Caco-2 (cell line): ENCODE data around the gene PSTPIP2. TPM values are rescaled to one million over a fixed set of nuclear protein-coding genes. Genes with fewer than 3 reads are reported as not detected.

ENCODE experiments used
- BruUV-seq: library from RNA; stranded (reverse); fragments of 400-500 nt; replicated peaks from 2 replicates; lab custom pipeline; 2021; lab: Mats Ljungman, UMichigan
- CTCF ChIA-PET: fragments of 300-600 bp; sonication (Branson Sonifier 250); formaldehyde crosslinking; loops from one replicate; lab custom pipeline; 2022; ENCODE audit warnings: antibody characterized with exemption; lab: Charles Lee
- POLR2A ChIA-PET: fragments of 300-600 bp; sonication (Branson Sonifier 250); formaldehyde crosslinking; loops from one replicate; lab custom pipeline; 2022; ENCODE audit warnings: antibody characterized with exemption; lab: Charles Lee
- DNase-seq, 2 experiments: peaks; one replicate each; pipeline versions ENCODE4 v3.0.0 to v3.0.0-alpha.2; 2020 to 2022
- H3K27me3 ChIP-seq: replicated peaks from 2 replicates; pipeline ENCODE4 v1.6.0; 2011; ENCODE audit warnings: low read length; ENCODE audit not compliant: control insufficient read depth, insufficient read depth
- H3K36me3 ChIP-seq: 2 replicates; pipeline ENCODE4 v1.5.1; 2011; ENCODE audit warnings: low read length; ENCODE audit not compliant: control insufficient read depth, insufficient read depth
- H3K4me1 ChIP-seq: fragments of 250-450 bp; sonication (Bioruptor Pico); 2 replicates; pipeline ENCODE4 v1.5.1; 2020; ENCODE audit warnings: mild to moderate bottlenecking
- H3K4me3 ChIP-seq: 2 replicates; pipeline ENCODE4 v1.5.1; 2011; ENCODE audit warnings: low read depth, mild to moderate bottlenecking, control low read depth, low read length
- H3K9me3 ChIP-seq: fragments of 250-450 bp; sonication (Bioruptor Pico); 2 replicates; pipeline ENCODE4 v1.5.1; 2020; ENCODE audit warnings: mild to moderate bottlenecking, moderate library complexity
- H3K27ac Mint-ChIP-seq: one replicate; pipeline ENCODE4 v1.8.0; 2022; ENCODE audit warnings: mixed read lengths; ENCODE audit not compliant: unreplicated experiment
- H3K27me3 Mint-ChIP-seq: one replicate; pipeline ENCODE4 v1.8.0; 2022; ENCODE audit warnings: mixed read lengths; ENCODE audit not compliant: insufficient read depth, unreplicated experiment
- H3K36me3 Mint-ChIP-seq: one replicate; pipeline ENCODE4 v1.8.0; 2022; ENCODE audit warnings: mild to moderate bottlenecking, mixed read lengths; ENCODE audit not compliant: insufficient read depth, unreplicated experiment
- H3K4me1 Mint-ChIP-seq: one replicate; pipeline ENCODE4 v1.8.0; 2022; ENCODE audit warnings: low read depth, mixed read lengths; ENCODE audit not compliant: unreplicated experiment
- H3K4me3 Mint-ChIP-seq: one replicate; pipeline ENCODE4 v1.8.0; 2022; ENCODE audit warnings: mild to moderate bottlenecking, moderate library complexity, mixed read lengths; ENCODE audit not compliant: unreplicated experiment
- H3K9me3 Mint-ChIP-seq: one replicate; pipeline ENCODE4 v1.8.0; 2022; ENCODE audit warnings: mixed read lengths; ENCODE audit not compliant: unreplicated experiment
- intact Hi-C: fragments of 100-400 bp; cut with micrococcal nuclease; formaldehyde crosslinking; loops from one replicate; pipeline ENCODE4 v1.10.0; 2022; ENCODE audit not compliant: unreplicated experiment
- total RNA-seq: library from RNA; stranded (reverse); gene quantifications from 2 replicates; pipeline ENCODE4 v1.2.3, GENCODE V29; 2022
- TF ChIP-seq, protein P1 (sequence below), 2 experiments: fragments of 200-600 bp in 1 of 2; IDR thresholded peaks; 1 replicate in 1 of 2; 2 replicates in 1 of 2; pipeline versions ENCODE4 v1.5.1 to v1.8.0; 2011 to 2022; ENCODE audit warnings: antibody characterized with exemption in 1 of 2, control low read depth in 1 of 2, inconsistent platforms in 1 of 2, low read depth in 1 of 2, low read length in 1 of 2, mild to moderate bottlenecking in 1 of 2, moderate library complexity in 1 of 2; ENCODE audit not compliant: insufficient read depth in 1 of 2, severe bottlenecking in 1 of 2, unreplicated experiment in 1 of 2

PSTPIP2 gene
- total RNA-seq, 1 experiment from 2014 or later = 13.3 TPM

DNA sequence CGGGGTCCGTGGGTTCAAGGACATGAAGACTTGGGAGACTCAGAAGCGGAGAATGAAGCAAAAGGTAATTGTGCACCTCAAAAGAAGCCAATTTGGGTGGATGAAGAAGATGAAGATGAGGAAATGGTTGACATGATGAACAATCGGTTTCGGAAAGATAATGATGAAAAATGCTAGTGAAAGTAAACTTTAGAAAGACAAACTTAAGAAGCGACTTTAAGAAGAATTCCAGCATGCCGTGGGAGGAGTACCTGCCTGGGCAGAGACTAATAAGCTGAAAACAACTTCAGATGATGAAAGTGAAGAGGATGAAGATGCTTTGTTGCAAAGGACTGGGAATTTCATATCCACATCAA is 43.5 kb downstream of the PSTPIP2 start:
- CTCF ChIA-PET = no interaction called here
- Mint-ChIP-seq H3K9me3 (no peaks in the 10 kb centered on the region), H3K27ac (no peak overlapping the region), H3K4me3 (no peak overlapping the region), H3K27me3 (no peaks in the 10 kb centered on the region), H3K36me3 (peaks cover 10% of the 10 kb centered on the region), H3K4me1 (no peaks in the 10 kb centered on the region)
- DNase-seq = no peak
- Histone ChIP-seq H3K9me3 (no peaks in the 10 kb centered on the region), H3K27me3 (no peaks in the 10 kb centered on the region), H3K36me3 (no peaks in the 10 kb centered on the region), H3K4me1 (no peaks in the 10 kb centered on the region), H3K4me3 (no peak overlapping the region)
- intact Hi-C loops = no loop called here
- POLR2A ChIA-PET = no interaction called here
- BruUV-seq = no TSS peak
- TF ChIP-seq, protein P1, sequence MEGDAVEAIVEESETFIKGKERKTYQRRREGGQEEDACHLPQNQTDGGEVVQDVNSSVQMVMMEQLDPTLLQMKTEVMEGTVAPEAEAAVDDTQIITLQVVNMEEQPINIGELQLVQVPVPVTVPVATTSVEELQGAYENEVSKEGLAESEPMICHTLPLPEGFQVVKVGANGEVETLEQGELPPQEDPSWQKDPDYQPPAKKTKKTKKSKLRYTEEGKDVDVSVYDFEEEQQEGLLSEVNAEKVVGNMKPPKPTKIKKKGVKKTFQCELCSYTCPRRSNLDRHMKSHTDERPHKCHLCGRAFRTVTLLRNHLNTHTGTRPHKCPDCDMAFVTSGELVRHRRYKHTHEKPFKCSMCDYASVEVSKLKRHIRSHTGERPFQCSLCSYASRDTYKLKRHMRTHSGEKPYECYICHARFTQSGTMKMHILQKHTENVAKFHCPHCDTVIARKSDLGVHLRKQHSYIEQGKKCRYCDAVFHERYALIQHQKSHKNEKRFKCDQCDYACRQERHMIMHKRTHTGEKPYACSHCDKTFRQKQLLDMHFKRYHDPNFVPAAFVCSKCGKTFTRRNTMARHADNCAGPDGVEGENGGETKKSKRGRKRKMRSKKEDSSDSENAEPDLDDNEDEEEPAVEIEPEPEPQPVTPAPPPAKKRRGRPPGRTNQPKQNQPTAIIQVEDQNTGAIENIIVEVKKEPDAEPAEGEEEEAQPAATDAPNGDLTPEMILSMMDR (IDR thresholded peaks at IDR 0.05; ENCODE audit: insufficient read depth in 1 of 2, low read depth in 1 of 2, low read length in 1 of 2, severe bottlenecking in 1 of 2, unreplicated experiment in 1 of 2) = no peak

GRCh38 chr18:46019936-46020335 is 52.1 kb downstream of the PSTPIP2 start:
- Mint-ChIP-seq H3K9me3 (no peaks in the 10 kb centered on the region), H3K36me3 (peaks cover 8% of the 10 kb centered on the region), H3K27ac (no peak overlapping the region), H3K27me3 (no peaks in the 10 kb centered on the region), H3K4me3 (no peak overlapping the region), H3K4me1 (no peaks in the 10 kb centered on the region)
- BruUV-seq = no TSS peak
- DNase-seq = no peak
- Histone ChIP-seq H3K4me1 (no peaks in the 10 kb centered on the region), H3K4me3 (no peak overlapping the region), H3K27me3 (no peaks in the 10 kb centered on the region), H3K9me3 (no peaks in the 10 kb centered on the region), H3K36me3 (no peaks in the 10 kb centered on the region)
- intact Hi-C loops = no loop called here
- ChIA-PET POLR2A (no interaction called here), CTCF (no interaction called here)
- TF ChIP-seq, protein P1 (IDR thresholded peaks at IDR 0.05; ENCODE audit: insufficient read depth in 1 of 2, low read depth in 1 of 2, low read length in 1 of 2, severe bottlenecking in 1 of 2, unreplicated experiment in 1 of 2) = no peak

- no peaks in the 10 kb centered on the region for H3K4me1 Mint-ChIP-seq
- no peak overlapping the region for H3K27ac Mint-ChIP-seq
- no peaks in the 10 kb centered on the region for H3K9me3 Mint-ChIP-seq
- Histone ChIP-seq H3K4me3 (no peak overlapping the region), H3K36me3 (no peaks in the 10 kb centered on the region), H3K27me3 (no peaks in the 10 kb centered on the region), H3K9me3 (no peaks in the 10 kb centered on the region), H3K4me1 (no peaks in the 10 kb centered on the region)
- ChIA-PET CTCF (no interaction called here), POLR2A (no interaction called here)
- intact Hi-C loops = no loop called here
- no peaks in the 10 kb centered on the region for H3K27me3 Mint-ChIP-seq
- H3K4me3 Mint-ChIP-seq = no peak overlapping the region
- BruUV-seq = no TSS peak
- no peak for DNase-seq
- TF ChIP-seq, protein P1 (IDR thresholded peaks at IDR 0.05; ENCODE audit: insufficient read depth in 1 of 2, low read depth in 1 of 2, low read length in 1 of 2, severe bottlenecking in 1 of 2, unreplicated experiment in 1 of 2) = no peak
- no peaks in the 10 kb centered on the region for H3K36me3 Mint-ChIP-seq
These were observed 58.4 kb downstream of the PSTPIP2 start for GRCh38 chr18:46013484-46014189.
